Mucosa of rectum (tissue), 2 donors: ENCODE measurements around the gene SYAP1.

Experiments used
- H3K27ac ChIP-seq, 2 donors: one replicate each; pipeline ENCODE4 v1.7.0; 2013; ENCODE audit warnings: inconsistent platforms in 2 of 2, low read depth in 2 of 2, low read length in 2 of 2
- H3K27me3 ChIP-seq, 2 donors: one replicate each; pipeline ENCODE4 v1.7.0; 2013; ENCODE audit warnings: low read length in 2 of 2; ENCODE audit not compliant: control insufficient read depth in 2 of 2, insufficient read depth in 2 of 2
- H3K36me3 ChIP-seq, 2 donors: one replicate each; pipeline ENCODE4 v1.7.0; 2013; ENCODE audit warnings: low read length in 2 of 2; ENCODE audit not compliant: control insufficient read depth in 2 of 2, insufficient read depth in 2 of 2
- H3K4me1 ChIP-seq, 2 donors: one replicate each; pipeline ENCODE4 v1.7.0; 2013; ENCODE audit warnings: low read length in 2 of 2, mild to moderate bottlenecking in 1 of 2; ENCODE audit not compliant: control insufficient read depth in 2 of 2, insufficient read depth in 2 of 2
- H3K4me3 ChIP-seq, 2 donors: one replicate each; pipeline ENCODE4 v1.7.0; 2013; ENCODE audit warnings: low read length in 2 of 2
- H3K9ac ChIP-seq, 2 donors: one replicate each; pipeline ENCODE4 v1.7.0; 2013; ENCODE audit warnings: low read length in 2 of 2, low read depth in 1 of 2, mild to moderate bottlenecking in 1 of 2
- H3K9me3 ChIP-seq, 2 donors: one replicate each; pipeline ENCODE4 v1.7.0; 2013; ENCODE audit warnings: low read length in 2 of 2; ENCODE audit not compliant: control insufficient read depth in 2 of 2
- donor health status: healthy.
- donor health status: Normal muscosa, but diverticular disease.

Gene SYAP1

GRCh38 chrX:16786139-16786790, 66.9 kb downstream of the SYAP1 start, which contains the start of gene TXLNG:
Gene TXLNG (plus strand): TSS chrX:16786466. CDS start chrX:16786488, 22 bp downstream.
- Histone ChIP-seq H3K36me3 (no peaks in the 10 kb centered on the region), H3K9ac (peak within 1 kb of the TSS; percentile 77 to 79), H3K4me3 (peak within 1 kb of the TSS; percentile 88 to 96), H3K27me3 (no peaks in the 10 kb centered on the region), H3K27ac (peak within 1 kb of the TSS; percentile 85 to 87), H3K4me1 (peaks cover 3 to 5% of the 10 kb centered on the region in 2 donors), H3K9me3 (no peaks in the 10 kb centered on the region)

GRCh38 chrX:16786791-16787735, 67.7 kb downstream of the SYAP1 start:
- Histone ChIP-seq H3K4me3 (peak overlapping the region; percentile 88 to 96), H3K9me3 (no peaks in the 10 kb centered on the region), H3K4me1 (peaks cover 3 to 5% of the 10 kb centered on the region in 2 donors), H3K27me3 (no peaks in the 10 kb centered on the region), H3K9ac (peak overlapping the region; percentile 32 to 62), H3K36me3 (no peaks in the 10 kb centered on the region), H3K27ac (peak overlapping the region; percentile 85 to 87)

DNA sequence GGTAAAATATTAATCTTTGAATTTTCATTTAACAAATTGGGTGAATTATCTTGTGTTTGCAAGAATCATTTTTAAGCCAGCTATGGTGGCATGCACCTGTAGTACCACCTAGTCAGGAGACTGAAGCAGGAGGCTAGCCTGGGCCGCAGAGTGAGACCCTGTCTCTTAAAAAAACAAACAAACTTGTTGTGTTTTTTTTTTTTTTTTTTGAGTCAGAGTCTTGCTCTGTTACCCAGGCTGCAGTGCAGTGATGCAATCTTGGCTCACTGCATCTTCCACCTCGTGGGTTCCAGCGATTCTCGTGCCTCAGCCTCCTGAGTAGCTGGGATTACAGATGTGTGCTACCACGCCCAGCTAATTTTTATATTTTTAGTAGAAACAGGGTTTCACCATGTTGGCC, 69.1 kb downstream of the SYAP1 start:
- Histone ChIP-seq H3K9ac (no peak overlapping the region), H3K27me3 (no peaks in the 10 kb centered on the region), H3K4me3 (no peak overlapping the region), H3K36me3 (no peaks in the 10 kb centered on the region), H3K4me1 (peaks cover 3 to 5% of the 10 kb centered on the region in 2 donors), H3K9me3 (no peaks in the 10 kb centered on the region), H3K27ac (no peak overlapping the region)

GRCh38 chrX:16796298-16796697, 76.9 kb downstream of the SYAP1 start:
- Histone ChIP-seq H3K4me1 (no peaks in the 10 kb centered on the region), H3K9me3 (no peaks in the 10 kb centered on the region), H3K9ac (no peak overlapping the region), H3K27ac (no peak overlapping the region), H3K4me3 (no peak overlapping the region), H3K36me3 (peaks cover 0 to 8% of the 10 kb centered on the region in 2 donors), H3K27me3 (no peaks in the 10 kb centered on the region)

DNA sequence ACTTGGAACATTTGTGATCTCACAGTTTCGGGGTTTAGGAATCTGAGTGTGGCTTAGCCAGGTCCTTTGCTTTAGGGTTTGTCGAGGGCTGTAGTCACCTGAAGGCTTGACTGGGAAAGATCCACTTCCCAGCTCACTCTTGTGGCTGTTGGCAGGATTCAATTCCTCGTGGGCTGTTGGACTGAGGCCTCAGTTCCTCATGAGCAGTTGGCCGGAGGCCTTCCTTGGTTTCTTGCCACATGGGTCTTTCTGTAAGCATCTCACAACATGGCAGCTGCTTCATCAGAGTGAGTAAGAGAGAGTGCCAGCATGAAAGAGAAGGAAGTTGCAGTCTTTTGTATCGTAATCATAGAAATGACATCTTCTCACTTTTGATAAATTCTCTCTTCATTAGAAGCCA, 77.9 kb downstream of the SYAP1 start:
- no peak overlapping the region for H3K4me3 ChIP-seq
- no peak overlapping the region for H3K27ac ChIP-seq
- H3K4me1 ChIP-seq: no peaks in the 10 kb centered on the region
- peaks cover 0 to 8% of the 10 kb centered on the region in 2 donors for H3K36me3 ChIP-seq
- no peaks in the 10 kb centered on the region for H3K27me3 ChIP-seq
- H3K9me3 ChIP-seq: no peaks in the 10 kb centered on the region
- H3K9ac ChIP-seq: no peak overlapping the region

DNA sequence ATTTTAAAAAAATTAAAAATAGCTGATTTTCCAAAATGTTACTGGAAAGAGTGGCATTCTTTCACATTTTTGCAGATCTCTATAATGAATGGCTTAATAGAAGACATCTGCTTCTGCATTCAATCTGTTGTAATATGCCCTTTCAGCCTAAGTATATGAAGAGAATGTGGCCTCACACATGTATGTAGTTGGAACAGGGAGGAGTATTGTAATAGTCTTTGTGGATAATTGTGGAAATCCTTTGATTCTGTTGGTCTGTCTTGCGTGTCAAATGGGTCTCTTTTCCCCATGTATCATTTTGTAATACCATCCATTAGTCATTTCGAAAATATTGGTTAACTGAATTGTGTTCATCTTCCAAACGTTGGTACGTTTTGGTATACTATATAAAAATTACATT, 78.4 kb downstream of the SYAP1 start:
- Histone ChIP-seq H3K27me3 (no peaks in the 10 kb centered on the region), H3K9me3 (no peaks in the 10 kb centered on the region), H3K27ac (no peak overlapping the region), H3K4me1 (no peaks in the 10 kb centered on the region), H3K4me3 (no peak overlapping the region), H3K9ac (no peak overlapping the region), H3K36me3 (peaks cover 0 to 8% of the 10 kb centered on the region in 2 donors)

GRCh38 chrX:16804923-16805464, 85.6 kb downstream of the SYAP1 start:
- no peaks in the 10 kb centered on the region for H3K27me3 ChIP-seq
- no peaks in the 10 kb centered on the region for H3K36me3 ChIP-seq
- H3K9ac ChIP-seq: no peak overlapping the region
- no peak overlapping the region for H3K4me3 ChIP-seq
- no peaks in the 10 kb centered on the region for H3K9me3 ChIP-seq
- no peak overlapping the region for H3K27ac ChIP-seq
- H3K4me1 ChIP-seq: peaks cover 8 to 9% of the 10 kb centered on the region in 2 donors

DNA sequence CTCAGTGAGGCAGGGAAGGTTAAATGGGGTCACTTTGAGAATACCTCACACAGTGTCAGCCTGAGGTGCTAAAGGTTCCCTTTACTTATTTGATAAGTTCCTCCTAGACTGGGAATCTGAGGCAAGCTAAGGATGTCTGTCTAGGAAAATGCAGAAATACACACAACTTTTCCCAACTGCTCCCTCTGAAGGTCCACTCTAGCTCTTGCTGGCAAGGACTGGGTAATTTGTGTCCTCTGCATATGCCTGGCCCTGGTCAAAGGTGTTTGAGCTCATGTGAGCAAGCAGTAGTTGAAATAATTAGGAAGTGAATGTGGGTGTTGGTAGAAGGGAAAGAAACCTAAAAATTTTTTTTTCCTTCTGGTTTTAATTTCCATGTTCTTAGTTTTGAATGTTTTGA, 88.1 kb downstream of the SYAP1 start:
- H3K4me3 ChIP-seq: no peak overlapping the region
- H3K27ac ChIP-seq: peak overlapping the region in 1 of 2 donors; percentile 29
- H3K9ac ChIP-seq: no peak overlapping the region
- H3K4me1 ChIP-seq: peaks cover 8 to 9% of the 10 kb centered on the region in 2 donors
- H3K9me3 ChIP-seq: no peaks in the 10 kb centered on the region
- H3K27me3 ChIP-seq: no peaks in the 10 kb centered on the region
- no peaks in the 10 kb centered on the region for H3K36me3 ChIP-seq

- Histone ChIP-seq H3K36me3 (peaks cover 0 to 2% of the 10 kb centered on the region in 2 donors), H3K4me3 (peak overlapping the region in 1 of 2 donors; percentile 64), H3K9ac (no peak overlapping the region), H3K27ac (peak overlapping the region; percentile 1 to 53), H3K9me3 (no peaks in the 10 kb centered on the region), H3K4me1 (peaks cover 8 to 9% of the 10 kb centered on the region in 2 donors), H3K27me3 (no peaks in the 10 kb centered on the region)
Observed at GRCh38 chrX:16807976-16808542, 88.6 kb downstream of the SYAP1 start.
